M059J (cell line): ENCODE measurements around the gene POLD3. TPM values are rescaled to one million over a fixed set of nuclear protein-coding genes. Genes with fewer than 3 reads are reported as not detected.

Source experiments
- DNase-seq: peaks from one replicate; pipeline ENCODE4 v3.0.0-alpha.2; 2012; ENCODE audit warnings: low read depth
- total RNA-seq: library from RNA; depleted of rRNA; stranded (reverse); fragments of >200 nt; shearing (Covaris generic); gene quantifications from 2 replicates; pipeline ENCODE4 v1.2.3, GENCODE V29; 2014; rRNA removed

Gene POLD3, protein sequence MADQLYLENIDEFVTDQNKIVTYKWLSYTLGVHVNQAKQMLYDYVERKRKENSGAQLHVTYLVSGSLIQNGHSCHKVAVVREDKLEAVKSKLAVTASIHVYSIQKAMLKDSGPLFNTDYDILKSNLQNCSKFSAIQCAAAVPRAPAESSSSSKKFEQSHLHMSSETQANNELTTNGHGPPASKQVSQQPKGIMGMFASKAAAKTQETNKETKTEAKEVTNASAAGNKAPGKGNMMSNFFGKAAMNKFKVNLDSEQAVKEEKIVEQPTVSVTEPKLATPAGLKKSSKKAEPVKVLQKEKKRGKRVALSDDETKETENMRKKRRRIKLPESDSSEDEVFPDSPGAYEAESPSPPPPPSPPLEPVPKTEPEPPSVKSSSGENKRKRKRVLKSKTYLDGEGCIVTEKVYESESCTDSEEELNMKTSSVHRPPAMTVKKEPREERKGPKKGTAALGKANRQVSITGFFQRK
- 26.9 and 37.4 TPM in 2 replicates for total RNA-seq

DNA sequence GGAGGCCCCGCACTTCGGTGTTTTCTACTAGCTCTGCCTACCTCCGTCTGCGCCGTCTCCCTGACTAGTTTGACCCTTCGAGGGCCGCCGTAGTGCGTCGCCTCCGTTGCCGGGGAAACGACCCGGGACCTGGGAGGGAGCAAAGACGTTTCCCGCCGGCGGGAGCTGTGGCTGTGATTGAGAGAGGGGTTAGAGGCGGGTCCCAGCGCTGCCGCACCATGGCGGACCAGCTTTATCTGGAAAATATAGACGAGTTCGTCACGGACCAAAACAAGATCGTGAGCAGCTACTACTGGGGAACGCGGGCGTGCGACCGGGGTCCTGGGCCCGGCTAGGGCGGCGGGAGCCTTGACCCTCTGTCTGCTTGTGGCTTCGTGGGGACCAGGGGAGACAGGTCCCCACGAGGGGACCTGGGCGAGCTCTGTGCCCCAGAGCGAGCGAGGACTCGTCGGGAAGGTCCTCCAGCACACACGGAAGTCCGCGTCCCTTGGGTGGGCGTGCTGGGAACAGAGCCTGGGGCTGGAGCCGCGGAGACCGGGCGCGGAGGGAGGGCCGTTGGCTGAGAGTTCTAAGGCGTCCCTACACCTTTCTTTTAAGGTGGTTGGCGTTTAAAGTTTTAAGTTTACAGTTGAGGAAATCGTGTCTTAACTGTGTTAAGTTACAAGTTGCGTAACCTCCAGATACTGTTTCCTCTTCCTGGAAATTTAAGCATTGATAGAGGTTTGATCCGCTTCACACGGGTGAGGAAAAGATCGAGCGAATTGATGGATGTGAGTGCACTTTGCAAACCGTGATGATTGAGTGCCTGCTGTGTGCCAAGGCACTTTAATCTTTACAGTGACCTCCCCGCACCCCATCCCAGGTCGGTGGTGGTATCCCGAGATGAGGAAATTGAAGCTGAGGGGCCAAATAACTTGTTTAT lies at the start of gene POLD3:
POLD3 (plus strand) TSS at position 142 of the 922 bp plus-strand sequence; CDS start at position 219, 77 bp downstream.
- DNase-seq, result peak; percentile 94

DNA sequence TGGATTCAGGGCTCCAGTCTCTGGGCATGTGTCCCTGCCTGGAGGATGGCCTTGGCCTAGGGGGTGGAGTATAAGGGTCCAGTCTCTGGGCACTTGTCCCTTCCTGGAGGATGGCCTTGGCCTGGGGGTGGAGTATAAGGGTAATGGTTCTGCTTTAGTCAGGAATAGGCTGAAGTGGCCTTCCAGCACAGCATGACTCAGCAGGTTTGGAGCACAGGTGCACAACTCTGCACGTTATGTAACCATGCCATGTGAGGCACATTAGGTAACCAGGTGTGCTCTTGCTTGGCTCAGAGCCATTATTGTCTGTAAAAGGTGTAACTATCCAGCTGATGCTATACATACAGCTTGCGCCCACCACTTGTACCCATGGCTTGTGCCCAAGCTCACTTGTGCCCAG lies 48.4 kb upstream of the POLD3 start:
- DNase-seq, result no peak

DNA sequence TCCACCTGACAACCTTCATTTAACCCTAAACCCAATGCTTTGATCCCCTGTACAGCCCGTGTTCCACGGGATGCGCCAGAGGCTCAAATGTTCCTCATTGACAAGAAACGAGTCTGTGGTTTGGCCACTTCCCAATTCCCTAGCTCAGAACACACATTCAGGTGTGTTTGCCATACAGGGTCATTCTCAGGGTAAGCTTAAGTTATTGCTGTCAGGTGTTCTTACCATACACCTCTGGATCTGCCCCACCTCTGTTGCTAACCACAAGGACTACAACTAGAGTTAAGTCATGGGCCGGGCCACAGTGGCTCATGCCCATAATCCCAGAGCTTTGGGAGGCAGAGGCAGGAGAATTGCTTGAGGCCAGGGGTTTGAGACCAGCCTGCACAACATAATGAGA lies 45.6 kb upstream of the POLD3 start:
- no peak for DNase-seq

DNA sequence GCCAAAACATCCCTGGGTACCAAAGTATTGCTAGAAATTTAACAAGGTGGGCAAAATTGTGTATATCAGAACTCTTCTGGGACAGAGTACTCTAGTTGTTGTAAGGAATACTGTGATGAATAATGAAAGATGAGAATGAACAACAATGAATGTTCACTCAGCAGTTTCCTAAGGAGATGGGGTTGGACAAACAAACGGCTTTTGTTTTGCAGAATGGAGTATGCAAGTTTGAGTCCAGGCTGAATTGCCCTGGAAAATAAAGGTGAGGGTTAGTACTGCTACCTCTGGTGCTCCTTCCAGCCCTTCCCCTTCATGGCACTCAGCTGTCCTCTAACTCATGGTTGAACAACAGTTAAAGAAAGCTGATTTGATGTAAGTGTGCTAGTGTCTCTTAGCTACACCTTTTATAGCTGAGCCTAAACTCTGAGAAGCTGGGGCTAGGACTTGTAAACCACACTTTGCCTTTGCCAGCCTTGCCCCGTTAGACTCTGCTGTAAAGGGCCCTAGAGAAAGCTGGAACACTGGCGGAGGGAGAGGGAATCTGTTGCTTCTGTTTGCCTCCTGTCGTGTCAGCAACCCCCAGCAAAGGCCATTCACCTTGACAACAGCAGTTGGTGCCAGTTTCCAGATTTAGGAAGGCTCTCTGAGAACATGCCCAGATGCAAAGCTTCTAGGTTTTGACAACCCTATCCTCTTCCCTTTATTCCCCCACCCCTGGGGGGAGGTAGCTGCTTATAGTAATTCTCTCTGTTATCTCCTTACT lies 41.2 kb upstream of the POLD3 start:
- DNase-seq, result no peak

DNA sequence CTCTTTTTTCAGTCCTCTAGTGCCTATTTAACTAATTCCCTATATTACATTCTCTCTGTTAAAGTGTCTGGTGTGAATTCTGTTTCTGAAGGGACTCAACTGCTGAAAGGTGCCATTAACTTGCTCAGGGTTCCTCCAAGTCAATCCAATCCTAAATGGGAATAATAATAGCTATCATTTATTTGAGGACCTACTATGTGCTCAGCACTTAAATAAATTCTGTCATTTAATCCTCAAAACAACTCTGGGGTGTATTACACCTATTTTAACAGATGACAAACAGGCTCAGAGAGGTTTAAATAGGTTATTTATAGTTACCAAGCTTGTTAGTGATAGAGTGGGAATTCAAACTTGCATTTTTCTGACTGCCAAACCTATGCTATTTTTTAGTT lies 40.6 kb upstream of the POLD3 start:
- no peak for DNase-seq

DNA sequence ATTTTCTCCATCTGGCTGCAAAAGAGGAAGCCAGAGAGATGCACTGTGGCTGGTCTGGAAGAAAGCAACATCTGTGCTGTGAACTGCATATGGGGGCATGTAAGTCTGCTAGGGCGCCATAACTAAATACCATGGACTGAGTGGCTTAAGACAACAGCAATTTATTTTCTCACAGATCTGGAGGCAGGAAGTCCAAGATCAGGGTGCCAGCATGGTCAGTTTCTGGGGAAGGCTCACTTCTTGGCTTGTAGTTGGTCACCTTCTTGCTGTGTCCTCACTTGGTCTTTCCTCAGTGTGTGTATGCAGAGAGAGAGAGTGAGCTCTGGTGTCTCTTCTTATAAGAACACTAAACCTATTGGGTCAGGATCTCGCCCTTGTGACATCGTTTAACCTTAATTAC lies 34.9 kb upstream of the POLD3 start:
- DNase-seq, result no peak

DNA sequence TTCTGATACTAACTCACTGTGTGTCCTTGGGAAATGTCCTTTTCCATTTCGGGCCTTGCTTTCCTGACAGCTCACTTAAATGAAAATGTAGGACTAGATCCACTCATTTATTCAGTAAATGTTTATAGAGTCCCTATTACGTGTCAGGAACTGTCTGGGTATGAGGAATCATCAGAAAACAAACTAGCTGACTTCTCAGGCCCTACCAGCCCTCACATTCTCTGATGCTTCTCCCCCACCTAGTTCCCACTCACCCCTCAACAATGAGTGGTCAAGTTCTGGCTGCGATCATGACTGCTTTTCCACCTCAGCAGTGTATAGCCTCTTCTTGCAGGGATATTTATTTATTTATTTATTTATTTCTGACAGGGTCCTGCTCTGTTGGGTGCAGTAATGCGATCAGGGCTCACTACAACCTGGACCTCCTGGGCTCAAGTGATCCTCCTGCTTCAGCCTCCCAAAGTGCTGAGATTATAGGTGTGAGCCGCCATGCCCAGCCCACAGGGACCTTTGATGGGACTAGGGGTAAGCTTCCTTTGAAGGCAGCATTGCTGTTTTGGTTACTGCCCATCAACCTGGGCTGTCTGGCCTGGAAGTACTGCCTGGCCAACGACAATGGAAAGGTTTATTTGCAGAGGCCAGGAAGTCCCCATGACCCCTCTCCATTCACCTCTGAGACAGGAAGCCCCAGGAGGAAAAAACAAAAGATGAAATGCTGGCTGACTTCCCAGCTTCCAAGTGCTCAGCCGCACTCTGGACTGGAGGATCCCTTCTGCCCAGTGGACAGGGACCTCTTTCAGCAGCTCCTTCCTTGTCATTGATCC lies 33.1 kb upstream of the POLD3 start:
- DNase-seq, result peak; percentile 82

DNA sequence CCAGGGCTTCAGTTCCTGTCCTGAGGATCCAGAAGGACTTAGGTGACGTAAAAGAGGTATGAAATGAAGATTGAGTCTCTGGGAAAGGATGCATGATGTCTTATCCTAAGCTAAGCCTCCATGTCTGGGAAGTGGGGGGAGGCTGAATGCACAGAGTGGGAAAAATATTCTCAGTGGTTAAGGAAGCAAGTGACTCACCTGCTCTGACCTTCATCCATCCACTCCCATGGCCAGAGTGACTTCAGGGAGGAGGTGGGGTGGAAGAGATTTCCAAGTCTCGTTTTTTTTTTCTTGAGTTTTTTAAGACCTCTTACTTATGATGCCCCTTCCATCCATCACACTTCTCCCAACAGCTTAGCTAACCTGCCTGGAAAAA lies 32.5 kb upstream of the POLD3 start:
- DNase-seq, result peak; percentile 81

DNA sequence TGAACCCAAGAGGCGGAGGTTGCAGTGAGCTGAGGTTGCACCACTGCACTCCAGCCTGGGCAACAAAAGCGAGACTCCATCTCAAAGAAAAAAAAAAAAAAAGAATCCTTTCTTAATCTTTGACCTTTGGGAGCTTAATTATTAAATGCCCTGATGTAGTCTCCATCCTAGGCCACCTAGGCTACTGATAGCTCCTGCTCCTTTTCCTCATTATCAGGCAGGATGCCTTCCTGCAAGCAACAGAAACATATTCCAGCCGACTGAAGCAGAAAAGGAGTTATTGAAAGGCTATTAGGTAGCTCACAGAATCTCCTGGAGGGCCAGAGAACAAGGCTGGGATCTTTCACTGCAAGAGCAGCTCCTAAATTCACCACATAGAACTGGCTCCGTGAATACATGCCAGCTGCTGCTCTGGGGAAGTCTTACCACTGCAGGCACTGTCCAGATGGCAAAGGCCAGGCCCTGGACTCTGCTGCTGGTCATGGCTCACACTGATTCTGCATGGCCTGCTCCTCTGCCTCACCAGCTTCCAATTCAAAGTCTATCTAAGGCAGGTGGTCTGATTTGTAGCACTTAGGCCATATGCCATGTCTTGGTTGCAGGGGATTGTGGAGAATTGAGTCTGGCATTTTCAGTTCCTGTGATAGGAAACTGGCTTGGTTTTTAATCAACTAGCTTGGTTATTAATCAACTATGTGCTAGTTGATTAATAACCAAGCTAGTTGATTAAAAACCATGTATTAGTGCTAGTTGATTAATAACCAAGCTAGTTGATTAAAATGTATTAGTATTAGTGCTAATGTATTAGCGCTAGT lies 26.0 kb upstream of the POLD3 start:
- DNase-seq, result no peak

DNA sequence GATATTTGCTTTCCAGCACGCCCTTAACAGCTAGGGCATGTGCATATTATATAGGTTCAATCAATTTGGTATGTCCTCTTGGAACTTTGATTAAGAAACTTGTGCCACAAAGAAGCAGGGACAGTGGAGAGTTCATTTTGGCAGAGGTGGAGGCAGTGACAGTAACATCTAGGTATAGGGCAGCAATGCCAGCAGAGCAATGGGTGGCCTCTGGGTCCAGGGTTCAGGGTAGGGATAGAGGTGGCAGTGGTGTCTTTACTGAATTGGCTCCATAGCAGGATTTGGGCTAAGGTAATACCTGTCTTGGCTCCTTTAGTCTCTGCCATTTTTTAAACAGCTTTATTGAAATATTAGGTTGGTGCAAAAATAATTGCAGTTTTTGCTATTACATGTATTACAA lies 24.4 kb upstream of the POLD3 start:
- DNase-seq, result no peak

DNA sequence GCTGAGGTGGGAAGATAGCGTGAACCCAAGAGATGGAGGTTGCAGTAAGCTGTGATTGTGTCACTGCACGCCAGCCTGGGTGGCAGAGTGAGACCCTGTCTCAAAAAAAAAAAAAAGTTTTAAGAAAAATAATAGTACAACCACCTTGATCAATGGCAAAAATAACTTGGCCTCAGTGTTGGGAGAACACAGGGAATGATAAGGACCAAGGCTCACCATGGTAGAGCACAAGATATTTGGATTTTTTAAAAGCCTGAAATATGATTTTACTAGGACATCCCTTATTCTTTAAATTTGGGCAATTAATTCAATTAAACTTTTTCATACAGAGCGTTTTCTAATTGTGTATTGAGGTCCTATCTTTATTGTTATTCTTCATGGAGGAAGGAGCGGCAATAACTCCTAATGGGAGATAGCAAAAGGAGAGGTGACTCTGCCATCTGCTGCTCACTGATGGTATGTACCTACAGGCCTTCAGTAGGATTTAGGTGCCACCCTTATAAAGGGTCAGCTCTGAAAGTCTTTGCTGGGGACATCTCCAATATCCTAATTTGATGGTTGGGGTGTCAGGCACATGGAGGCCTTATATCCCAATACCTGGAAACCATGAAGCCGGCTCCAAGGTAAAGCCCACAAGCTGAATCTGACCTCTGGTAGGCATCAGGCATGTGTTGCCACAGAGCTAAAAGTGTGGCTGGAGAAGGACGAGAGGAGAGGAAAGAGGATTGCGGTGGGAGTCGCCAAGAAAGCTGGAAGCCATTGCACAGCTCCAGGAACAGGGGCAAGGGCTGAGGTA lies 21.9 kb upstream of the POLD3 start:
- DNase-seq, result peak; percentile 58

DNA sequence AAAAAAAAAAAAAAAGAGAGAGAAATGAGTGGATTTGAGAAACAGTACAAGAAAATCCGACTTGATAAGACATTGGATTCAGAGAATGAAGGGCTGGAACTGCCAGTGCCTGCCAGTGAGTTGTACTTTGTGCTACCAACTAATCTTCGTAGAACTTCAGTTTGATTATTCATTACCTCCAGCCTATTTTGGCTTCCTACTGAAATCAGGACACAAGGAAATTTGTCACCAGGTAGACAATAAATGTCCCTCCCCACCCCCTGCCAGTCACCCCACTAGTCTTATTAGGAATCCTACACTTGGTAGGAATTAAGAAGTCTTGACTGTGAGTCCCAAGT lies 21.4 kb upstream of the POLD3 start:
- no peak for DNase-seq

DNA sequence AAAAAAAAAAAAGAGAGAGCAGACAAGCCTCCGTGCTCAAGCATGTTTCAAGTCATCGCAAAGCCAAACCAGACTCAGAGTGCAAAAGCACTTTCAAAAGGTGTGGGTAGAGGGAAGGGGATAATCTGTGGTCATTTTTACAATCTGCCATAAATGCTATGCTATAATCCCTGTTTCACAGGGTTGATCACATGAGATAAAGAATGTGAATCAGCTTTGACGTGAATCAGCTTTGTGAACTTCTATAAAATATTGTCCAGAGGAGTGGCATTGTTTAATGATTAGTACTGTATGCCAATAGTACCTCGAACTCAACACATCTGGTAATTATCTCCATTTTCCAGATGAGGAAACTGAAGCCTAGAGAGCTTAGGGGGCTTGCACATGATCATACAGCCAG lies 20.0 kb upstream of the POLD3 start:
- DNase-seq, result no peak

DNA sequence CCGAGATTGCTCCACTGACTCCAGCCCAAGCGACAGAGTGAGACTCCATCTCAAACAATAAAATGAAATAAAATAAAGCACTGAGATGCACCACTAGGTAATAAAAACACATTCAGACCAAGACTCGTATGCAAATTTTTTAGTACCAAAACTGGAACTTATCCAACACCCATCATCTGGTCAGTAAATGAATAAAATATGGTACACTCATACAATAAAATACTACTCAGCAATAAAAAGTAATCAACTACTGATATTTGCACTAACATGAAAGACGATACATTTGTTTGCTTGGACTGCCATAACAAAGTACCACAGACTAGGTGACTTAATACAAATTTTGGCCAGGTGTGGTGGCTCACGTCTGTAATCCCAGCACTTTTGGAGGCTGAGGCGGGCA lies 17.8 kb upstream of the POLD3 start:
- no peak for DNase-seq

DNA sequence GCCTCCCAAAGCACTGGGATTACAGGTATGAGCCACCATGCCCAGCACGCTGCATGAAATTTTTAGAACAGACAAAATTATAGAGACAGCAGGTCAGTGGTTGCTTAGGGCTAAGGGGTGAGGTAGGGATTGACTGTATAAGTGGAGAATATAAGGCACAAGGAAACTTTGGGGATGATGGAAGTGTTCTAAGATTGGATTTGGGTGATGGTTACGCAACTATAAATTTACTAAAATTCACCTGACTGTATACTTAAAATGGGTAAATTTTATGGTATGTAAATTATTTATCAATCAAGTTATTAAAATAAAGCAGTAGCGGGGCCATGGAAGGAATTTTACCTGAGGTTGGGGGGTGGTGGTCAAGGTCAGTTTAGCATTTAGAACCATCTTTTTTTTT lies 16.4 kb upstream of the POLD3 start:
- no peak for DNase-seq

DNA sequence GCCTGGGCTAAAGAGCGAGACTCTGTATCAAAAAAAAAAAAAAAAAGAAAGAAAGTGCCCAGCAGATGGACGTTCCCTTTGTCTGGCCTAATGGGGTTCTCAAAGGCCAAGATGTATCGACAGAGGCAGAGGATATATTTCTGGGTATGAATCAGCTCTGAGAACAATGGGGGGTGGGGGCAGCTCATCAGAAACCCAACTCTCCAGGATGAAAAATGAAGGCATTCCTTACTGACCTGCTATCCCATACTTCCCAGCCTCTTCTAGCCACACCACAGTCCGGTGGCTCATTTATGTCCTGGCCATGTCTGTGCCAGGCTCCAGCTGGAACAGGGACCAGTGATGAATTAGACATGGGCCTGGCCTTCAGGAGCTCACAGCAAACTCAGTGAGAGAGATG lies 15.2 kb upstream of the POLD3 start:
- DNase-seq, result no peak

DNA sequence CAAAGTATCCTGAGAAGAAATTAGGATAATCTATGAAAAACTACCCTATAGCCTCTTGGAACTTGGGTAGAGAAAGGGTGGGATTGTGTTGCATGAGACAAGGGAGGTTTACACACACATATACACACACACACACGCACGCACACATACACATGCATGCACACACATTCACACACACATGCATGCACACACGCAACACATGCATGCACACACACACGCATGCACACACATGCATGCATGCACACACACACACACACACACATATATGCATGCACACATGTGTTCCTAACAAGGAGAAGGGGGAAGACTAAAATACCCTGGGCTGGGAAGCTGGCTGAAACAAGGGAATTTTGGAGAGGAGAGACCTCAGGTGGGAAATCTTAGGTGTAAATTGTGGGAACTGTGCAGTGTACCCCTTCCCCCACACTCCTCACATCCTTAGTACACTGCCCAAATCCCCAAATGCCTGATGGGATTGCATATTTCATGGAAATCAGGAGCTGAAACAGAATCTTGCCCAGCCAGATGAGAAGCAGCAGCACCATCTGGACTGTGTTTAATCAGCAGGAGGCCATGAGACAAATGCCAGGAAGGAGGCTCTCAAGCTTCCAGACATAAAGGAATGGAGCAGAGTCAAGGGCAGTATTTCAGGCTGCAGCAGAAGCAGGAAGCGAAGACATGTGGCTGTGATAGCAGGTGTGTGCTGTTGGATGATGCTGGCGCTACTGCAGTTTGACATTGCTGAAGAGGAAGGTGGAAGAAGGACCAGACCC lies 14.6 kb upstream of the POLD3 start:
- DNase-seq, result no peak

DNA sequence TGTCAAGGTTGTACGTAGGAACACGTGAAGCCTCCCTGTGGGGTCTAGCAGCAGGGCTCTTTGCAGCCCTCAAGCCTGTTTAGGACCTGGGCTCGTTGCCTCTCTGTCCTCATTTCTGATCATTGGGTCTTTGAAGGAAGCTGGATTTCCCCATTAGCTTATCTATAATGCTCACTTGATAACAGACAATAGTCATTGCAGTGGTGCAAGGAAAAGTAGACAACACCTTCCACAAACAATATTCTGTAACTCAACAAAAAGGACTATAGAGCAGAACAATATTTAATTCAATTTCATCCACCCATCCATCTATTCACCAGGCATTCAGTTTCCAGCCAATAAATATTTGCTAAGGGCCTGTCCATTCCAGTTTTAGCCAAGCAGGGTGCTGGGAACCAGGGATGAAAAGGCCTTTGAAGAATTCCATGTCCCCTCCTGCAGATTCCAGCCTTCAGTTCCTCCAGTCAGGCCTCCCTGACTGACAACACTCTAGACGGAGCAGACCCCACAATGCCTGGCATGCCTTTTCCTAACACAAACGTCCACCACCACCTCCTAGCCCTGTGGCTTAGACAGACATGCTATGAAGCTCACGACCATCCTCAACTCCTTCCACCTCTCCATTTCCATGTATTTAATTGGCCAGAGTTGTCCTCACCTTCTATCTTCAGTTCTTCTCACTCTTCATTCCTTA lies 12.7 kb upstream of the POLD3 start:
- no peak for DNase-seq
